Islet of Langerhans (tissue), 1 donor: ENCODE measurements around the gene CUX1.
"Not testable (repeated sequence)": the region's sequence is repeated elsewhere in the genome, so short reads cannot be mapped to it uniquely, and the experiment has no call there.

Experiments used
- FAIRE-seq: peaks from one replicate; lab custom pipeline; 2011; peaks lifted over from hg19 to GRCh38; lab: Jason Lieb, UNC

CUX1 gene

GRCh38 chr7:101985903-101986734, 168.7 kb downstream of the CUX1 start:
- no peak for FAIRE-seq

GRCh38 chr7:101987494-101987893, 170.1 kb downstream of the CUX1 start:
- FAIRE-seq, result no peak

- not testable (repeated sequence) for FAIRE-seq
These were observed 170.6 kb downstream of the CUX1 start for GRCh38 chr7:101988060-101988459.

GRCh38 chr7:101988513-101988912, 171.1 kb downstream of the CUX1 start:
- FAIRE-seq, result no peak

GRCh38 chr7:101989101-101989500, 171.7 kb downstream of the CUX1 start:
- FAIRE-seq, result no peak

GRCh38 chr7:101990811-101991418, 173.5 kb downstream of the CUX1 start:
- FAIRE-seq, result no peak

- FAIRE-seq, result no peak
These were observed 174.4 kb downstream of the CUX1 start for GRCh38 chr7:101991860-101992259.

- FAIRE-seq, result no peak
These were observed 175.9 kb downstream of the CUX1 start for GRCh38 chr7:101993311-101993710.

- FAIRE-seq, result no peak
These were observed 177.7 kb downstream of the CUX1 start for GRCh38 chr7:101995121-101995520.

- no peak for FAIRE-seq
These were observed 178.8 kb downstream of the CUX1 start for GRCh38 chr7:101996131-101996691.

GRCh38 chr7:101996876-101997275, 179.4 kb downstream of the CUX1 start:
- FAIRE-seq, result no peak

- FAIRE-seq, result no peak
These were observed 180.8 kb downstream of the CUX1 start for GRCh38 chr7:101998029-101998905.

- FAIRE-seq, result no peak
These were observed 181.4 kb downstream of the CUX1 start for GRCh38 chr7:101998906-101999240.

- FAIRE-seq, result no peak
These were observed 182.0 kb downstream of the CUX1 start for GRCh38 chr7:101999393-101999792.

GRCh38 chr7:102000123-102000522, 182.7 kb downstream of the CUX1 start:
- FAIRE-seq, result no peak

GRCh38 chr7:102004229-102004628, 186.8 kb downstream of the CUX1 start:
- no peak for FAIRE-seq

GRCh38 chr7:102004848-102005247, 187.4 kb downstream of the CUX1 start:
- no peak for FAIRE-seq

- no peak for FAIRE-seq
These were observed 188.6 kb downstream of the CUX1 start for GRCh38 chr7:102005933-102006480.

- no peak for FAIRE-seq
These were observed 189.3 kb downstream of the CUX1 start for GRCh38 chr7:102006695-102007094.

GRCh38 chr7:102008535-102009262, 191.3 kb downstream of the CUX1 start:
- FAIRE-seq, result no peak

- FAIRE-seq, result no peak
These were observed 192.2 kb downstream of the CUX1 start for GRCh38 chr7:102009628-102010027.
